AG09319 (cell line): ENCODE results near the gene RBMX.
"Not testable (repeated sequence)": the region's sequence is repeated elsewhere in the genome, so short reads cannot be mapped to it uniquely, and the experiment has no call there.

Source experiments
- DNase-seq: peaks from one replicate; pipeline ENCODE4 v3.0.0-alpha.2; 2010; ENCODE audit warnings: low read depth; ENCODE audit errors: extremely low read depth
- TF ChIP-seq, protein P1 (sequence below): IDR thresholded peaks from 2 replicates; pipeline ENCODE4 v1.5.1; 2011; ENCODE audit warnings: low read depth, mild to moderate bottlenecking, inconsistent platforms, low read length, moderate library complexity

Gene RBMX

DNA sequence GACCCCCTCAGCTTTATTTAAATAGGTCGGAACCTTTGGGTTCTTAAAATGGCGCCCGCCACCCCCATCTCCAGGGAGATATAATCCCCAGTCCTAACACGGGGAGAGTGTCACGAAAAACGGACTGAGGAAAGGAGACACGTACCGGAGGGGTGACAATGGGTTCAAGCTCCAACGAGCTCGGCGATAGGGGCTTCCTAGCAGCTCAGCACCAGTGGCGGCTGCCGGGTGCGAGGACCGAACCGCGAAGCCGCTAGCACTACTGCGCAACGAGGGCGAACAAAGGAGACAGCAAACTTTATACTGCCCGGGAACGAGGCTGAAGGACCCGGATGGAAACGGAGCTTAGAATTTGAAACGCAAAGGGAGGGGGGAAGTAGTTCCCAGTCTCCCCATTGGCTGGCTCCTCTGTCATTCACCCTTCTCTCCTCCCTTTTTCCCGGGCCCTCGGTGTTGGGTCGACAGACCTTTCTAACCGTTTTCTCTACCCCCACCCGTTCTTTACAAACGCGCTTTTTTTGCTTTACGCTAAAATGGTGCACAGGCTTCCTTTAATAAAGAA, at the start of gene RBMX:
Gene RBMX (minus strand): TSS at position 274 of the 562 bp plus-strand sequence. CDS start 1,298 bp downstream, outside the sequence.
- peak; percentile 87 for DNase-seq
- TF ChIP-seq, protein P1, sequence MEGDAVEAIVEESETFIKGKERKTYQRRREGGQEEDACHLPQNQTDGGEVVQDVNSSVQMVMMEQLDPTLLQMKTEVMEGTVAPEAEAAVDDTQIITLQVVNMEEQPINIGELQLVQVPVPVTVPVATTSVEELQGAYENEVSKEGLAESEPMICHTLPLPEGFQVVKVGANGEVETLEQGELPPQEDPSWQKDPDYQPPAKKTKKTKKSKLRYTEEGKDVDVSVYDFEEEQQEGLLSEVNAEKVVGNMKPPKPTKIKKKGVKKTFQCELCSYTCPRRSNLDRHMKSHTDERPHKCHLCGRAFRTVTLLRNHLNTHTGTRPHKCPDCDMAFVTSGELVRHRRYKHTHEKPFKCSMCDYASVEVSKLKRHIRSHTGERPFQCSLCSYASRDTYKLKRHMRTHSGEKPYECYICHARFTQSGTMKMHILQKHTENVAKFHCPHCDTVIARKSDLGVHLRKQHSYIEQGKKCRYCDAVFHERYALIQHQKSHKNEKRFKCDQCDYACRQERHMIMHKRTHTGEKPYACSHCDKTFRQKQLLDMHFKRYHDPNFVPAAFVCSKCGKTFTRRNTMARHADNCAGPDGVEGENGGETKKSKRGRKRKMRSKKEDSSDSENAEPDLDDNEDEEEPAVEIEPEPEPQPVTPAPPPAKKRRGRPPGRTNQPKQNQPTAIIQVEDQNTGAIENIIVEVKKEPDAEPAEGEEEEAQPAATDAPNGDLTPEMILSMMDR, result no peak

DNA sequence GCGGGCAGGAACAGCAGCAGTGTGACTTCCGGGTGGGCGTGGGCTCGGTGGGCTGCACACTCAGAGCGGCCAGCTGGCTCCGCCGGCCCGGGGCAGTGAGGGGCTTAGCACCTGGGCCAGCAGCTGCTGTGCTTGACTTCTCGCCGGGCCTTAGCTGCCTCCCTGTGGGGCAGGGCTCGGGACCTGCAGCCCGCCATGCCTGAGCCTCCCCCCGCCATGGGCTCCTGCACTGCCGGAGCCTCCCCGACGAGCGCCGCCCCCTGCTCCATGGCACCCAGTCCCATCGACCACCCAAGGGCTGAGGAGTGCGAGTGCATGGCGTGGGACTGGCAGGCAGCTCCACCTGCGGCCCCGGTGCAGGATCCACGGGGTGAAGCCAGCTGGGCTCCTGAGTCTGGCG, 40.9 kb upstream of the RBMX start:
- DNase-seq, result not testable (repeated sequence)

DNA sequence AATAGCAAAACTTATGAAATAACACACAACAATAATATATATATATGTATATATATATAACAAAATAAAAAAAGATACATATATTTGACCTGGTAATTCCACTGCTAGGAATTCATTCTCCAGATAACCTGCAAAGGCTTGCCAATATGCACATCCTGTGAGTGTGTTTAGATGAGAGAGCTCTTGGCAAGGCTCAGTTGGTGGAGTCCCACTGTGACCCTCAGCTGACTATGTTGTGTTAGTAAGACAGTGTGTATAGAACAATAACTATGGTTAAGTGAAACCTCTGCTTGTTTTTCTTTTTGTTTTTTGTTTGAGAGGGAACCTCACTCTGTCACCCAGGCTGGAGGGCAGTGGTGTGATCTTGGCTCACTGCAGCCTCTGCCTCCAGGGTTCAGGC, 39.5 kb upstream of the RBMX start:
- TF ChIP-seq, protein P1, result no peak
- no peak for DNase-seq

DNA sequence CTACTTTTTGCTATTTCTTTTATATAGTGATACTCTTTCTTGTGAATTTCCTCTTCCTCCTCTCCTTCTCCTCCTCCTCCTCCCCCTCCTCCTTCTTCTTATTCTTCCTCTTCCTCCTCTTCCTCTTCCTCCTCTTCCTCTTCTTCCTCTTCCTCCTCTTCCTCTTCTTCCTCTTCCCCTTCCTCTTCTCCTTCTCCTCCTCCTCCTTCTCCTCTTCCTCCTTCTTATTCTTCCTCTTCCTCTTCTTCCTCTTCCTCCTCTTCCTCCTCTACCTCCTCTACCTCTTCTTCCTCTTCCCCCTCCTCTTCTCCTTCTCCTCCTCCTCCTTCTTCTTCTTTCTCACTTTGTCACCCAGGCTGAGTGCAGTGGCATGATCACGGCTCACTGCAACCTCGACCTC, 36.3 kb upstream of the RBMX start:
- DNase-seq, result no peak
- TF ChIP-seq, protein P1, result no peak

DNA sequence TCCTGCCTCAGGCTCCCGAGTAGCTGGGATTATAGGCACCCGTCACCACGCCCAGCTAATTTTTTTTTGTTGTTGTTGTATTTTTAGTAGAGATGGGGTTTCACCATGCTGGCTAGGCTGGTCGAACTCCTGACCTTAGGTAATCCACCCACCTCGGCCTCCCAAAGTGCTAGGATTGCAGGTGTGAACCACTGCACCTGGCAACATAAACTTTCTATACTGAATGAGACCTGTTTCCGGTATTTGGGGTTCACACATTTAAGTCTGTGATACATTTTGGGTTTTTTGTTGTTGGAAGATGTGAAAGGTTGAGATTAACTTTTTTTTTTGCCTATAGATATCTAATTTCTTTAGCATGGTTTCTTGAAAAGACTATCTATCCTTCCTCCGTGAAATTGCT, 31.1 kb upstream of the RBMX start:
- not testable (repeated sequence) for DNase-seq

DNA sequence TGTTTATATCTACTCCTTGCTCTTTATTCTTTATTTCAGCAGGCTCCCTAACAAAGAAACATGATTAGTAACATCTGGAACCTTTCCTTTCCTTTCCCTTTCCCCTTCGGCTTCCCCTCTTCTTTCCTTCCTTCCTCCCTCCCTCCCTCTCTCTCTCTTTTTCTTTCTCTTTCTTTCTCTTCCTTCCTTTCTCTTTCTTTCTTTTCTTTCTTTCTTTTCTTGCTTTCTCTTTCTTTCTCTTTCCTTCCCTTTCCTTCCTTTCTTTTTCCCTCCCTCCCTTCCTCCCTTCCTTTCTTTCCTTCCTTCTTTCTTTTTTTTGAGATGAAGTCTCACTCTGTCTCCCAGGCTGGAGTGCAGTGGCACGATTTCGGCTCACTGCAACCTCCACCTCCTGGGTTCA, 30.7 kb upstream of the RBMX start:
- TF ChIP-seq, protein P1, result no peak
- no peak for DNase-seq

DNA sequence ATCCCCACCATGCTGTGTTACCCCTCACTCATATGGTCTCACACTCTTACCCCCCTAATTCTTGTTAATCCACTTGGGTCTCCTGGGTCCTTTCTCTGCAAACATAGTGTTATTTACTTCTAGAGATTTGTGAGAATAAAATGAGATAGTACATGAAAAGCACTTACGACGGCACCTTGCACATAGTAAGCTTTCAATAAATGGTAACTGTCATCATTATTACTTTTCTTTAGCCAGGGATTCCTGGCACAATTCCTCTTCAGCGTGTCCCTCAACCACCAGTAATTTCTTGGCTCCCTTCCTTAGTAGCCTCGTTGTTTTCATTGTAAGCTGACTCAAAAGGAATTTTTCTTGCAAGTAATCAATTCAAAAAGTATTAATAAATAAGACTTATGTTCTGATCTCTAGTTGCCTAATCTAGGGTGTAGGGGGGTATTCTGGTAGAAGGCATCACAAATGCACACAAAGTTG, 30.1 kb upstream of the RBMX start:
- TF ChIP-seq, protein P1, result no peak
- DNase-seq, result no peak

DNA sequence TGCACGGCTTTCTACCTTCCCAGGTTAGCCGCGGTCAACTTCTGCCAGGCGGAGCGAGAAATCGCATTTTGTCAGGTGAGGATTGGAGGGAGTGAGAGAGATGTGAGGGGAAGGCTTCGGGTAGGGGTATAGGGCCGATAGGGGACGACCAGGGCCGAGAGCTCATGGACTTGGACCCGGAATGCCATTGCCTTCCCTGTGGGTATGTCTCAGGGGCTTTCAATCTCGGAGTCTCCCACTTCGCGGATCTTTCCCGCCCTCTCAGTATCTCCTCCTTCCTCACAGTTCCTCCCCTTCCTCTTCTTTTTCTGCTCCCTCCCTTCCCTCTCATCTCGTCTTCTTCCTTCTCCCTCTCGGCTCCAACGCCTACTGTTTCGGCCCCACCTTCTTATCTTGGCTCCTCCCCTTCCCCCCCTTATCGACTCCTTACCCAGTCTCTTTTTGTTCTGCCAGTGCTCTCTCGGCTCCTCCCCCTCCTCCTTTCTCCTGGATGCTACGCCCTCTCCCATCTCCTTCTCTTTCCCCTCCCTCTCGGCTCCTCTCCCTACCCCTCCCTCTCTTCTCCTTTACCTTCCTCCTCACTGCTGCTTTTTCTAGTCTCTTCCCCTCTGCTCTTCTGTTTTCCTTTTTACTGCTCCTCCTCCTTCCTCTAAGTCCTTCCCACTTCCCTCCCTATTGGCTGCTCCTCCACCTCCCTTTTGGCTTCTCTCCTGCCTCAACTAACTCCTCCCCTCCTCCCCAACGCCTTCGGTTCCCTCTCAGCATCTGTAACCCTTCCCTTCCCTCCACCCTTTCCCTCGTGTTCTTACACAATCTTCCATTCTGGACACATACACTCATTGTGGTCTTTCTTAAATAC, 29.4 kb upstream of the RBMX start:
- DNase-seq, result peak; percentile 82
- TF ChIP-seq, protein P1, result no peak
